ENCODE data around the gene TTYH2.

TTYH2 gene

DNA sequence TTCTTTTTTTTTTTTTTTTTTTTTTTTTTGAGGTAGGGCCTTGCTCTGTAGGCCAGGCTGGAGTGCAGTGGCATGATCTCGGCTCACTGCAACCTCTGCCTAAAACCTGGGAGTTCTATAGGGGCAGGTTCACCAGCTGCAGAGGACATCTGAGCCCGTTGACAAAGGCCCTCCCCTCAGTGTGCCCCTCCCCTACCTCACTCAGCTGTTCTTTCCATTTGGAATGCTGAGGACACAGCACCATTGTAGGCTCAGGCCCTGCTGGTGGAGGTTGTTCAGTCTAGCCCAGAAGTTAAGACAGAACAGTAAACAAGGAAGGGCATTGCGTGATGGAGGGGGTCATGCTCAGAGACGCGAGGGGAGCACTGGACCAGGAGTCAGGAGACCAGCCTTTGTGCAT is 90.8 kb downstream of the TTYH2 start:
- H3K27me3 ChIP-seq (ENCODE audit: insufficient read depth, low read length): peaks cover 3% of the 10 kb centered on the region; the same call in 1 of the 2 replicates
- H3K27ac ChIP-seq (ENCODE audit: low read depth, low read length): no peak overlapping the region
- H3K4me3 ChIP-seq (ENCODE audit: low read depth, low read length): no peak overlapping the region
- no peaks in the 10 kb centered on the region for H3K4me1 ChIP-seq (ENCODE audit: control insufficient read depth, insufficient read depth, low read length, unreplicated experiment)
- H3K36me3 ChIP-seq (ENCODE audit: insufficient read depth, low read length): no peaks in the 10 kb centered on the region
- no peak overlapping the region for H2AFZ ChIP-seq (ENCODE audit: low read length, unreplicated experiment)
- H3K79me2 ChIP-seq (ENCODE audit: control insufficient read depth, insufficient read depth, low read length, unreplicated experiment): no peaks in the 10 kb centered on the region

DNA sequence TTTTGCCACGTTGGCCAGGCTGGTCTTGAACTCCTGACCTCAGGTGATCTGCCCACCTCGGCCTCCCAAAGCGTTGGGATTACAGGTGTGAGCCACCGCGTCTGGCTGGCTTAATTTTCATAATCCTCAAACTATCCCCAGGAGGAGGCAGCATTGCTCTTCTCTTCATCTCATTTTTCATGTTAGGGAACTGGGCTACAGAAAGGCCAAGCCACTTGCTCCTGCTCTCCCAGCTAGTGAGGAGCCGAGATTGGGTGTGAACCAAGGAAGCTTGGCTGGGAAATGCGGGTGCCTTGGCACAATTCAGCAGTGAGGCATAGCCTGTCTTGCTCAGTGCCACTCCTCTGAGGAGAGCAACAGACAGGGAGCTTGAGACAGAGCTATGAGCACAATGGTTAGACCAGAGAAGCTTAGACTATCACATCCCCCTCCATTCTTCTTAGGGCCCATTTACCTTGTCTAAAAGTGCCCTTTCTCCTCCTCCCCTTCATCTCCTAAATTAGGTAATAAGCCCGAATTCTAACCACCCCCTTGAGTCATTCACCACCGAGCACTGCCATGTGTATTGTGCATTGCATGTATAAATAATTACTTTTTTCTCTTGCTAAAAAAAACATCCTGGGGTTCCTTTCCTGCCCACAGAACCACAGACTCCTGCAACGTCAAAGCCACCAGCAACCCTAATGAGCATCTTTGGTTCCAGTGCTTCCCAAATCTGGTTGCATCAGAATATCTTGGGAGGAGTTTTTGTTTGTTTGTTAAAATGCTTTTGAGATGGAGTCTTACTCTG is 92.7 kb downstream of the TTYH2 start:
- H3K27me3 ChIP-seq (ENCODE audit: insufficient read depth, low read length): peaks cover 4% of the 10 kb centered on the region; the same call in 1 of the 2 replicates
- H3K27ac ChIP-seq (ENCODE audit: low read depth, low read length): no peak overlapping the region
- no peaks in the 10 kb centered on the region for H3K79me2 ChIP-seq (ENCODE audit: control insufficient read depth, insufficient read depth, low read length, unreplicated experiment)
- no peaks in the 10 kb centered on the region for H3K36me3 ChIP-seq (ENCODE audit: insufficient read depth, low read length)
- no peak overlapping the region for H2AFZ ChIP-seq (ENCODE audit: low read length, unreplicated experiment)
- no peaks in the 10 kb centered on the region for H3K4me1 ChIP-seq (ENCODE audit: control insufficient read depth, insufficient read depth, low read length, unreplicated experiment)
- H3K4me3 ChIP-seq (ENCODE audit: low read depth, low read length): no peak overlapping the region

DNA sequence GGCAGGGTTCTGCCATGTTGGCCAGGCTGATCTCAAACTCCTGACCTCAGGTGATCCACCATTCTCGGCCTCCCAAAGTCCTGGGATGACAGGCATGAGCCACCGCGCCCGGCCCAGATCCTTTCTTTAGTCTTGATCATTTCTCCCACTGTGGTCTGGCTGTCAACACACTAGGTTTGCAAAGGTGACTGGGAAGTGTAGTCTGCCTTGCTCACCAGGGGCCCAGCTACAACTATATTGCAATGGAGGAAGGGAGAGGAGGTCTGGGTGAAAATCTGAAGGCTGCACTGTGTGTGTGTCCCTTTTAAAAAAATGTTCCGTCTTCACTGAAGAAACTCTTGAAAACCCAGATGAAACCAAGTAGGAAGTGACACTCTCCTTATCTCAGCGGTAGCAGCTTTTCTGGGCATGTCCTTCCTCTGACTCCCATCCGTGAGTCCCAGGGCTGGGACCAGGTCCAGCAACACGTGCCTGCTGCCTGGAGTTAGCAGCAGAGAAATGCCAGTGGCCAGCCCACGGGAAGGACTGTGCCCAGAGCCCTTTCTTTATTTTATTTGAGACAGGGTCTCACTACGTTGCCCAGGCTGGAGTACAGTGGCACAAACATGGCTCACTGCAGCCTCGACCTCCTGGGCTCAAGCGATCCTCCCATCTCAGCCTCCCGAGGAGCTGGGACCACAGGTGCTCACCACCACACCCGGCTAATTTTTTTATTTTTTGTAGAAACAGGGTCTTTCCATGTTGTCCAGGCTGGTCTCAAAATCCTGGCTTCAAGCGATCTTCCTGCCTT is 94.8 kb downstream of the TTYH2 start:
- no peak overlapping the region for H2AFZ ChIP-seq (ENCODE audit: low read length, unreplicated experiment)
- no peak overlapping the region for H3K27ac ChIP-seq (ENCODE audit: low read depth, low read length)
- no peaks in the 10 kb centered on the region for H3K4me1 ChIP-seq (ENCODE audit: control insufficient read depth, insufficient read depth, low read length, unreplicated experiment)
- peaks cover 4% of the 10 kb centered on the region; the same call in 1 of the 2 replicates for H3K27me3 ChIP-seq (ENCODE audit: insufficient read depth, low read length)
- no peak overlapping the region for H3K4me3 ChIP-seq (ENCODE audit: low read depth, low read length)
- no peaks in the 10 kb centered on the region for H3K36me3 ChIP-seq (ENCODE audit: insufficient read depth, low read length)
- H3K79me2 ChIP-seq (ENCODE audit: control insufficient read depth, insufficient read depth, low read length, unreplicated experiment): no peaks in the 10 kb centered on the region

DNA sequence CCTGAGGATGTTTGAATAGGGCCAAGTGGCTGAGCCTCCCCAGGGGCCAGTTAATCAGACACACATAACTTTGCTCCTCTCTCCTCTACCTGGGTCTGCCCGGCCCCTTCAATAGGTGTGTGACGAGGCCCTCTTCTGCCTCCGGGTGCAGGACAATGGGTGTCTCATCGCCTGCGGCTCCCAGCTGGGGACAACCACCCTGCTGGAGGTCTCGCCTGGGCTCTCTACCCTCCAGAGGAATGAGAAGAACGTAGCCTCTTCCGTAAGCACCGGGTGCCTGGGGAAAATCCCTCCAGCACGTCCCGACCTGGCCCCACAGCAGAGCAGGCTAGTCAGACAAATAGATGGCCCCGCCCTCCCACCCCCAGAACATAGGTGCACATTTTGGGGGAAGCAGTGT is 96.5 kb downstream of the TTYH2 start:
- Histone ChIP-seq H3K27ac (ENCODE audit: low read depth, low read length) (no peak overlapping the region), H3K36me3 (ENCODE audit: insufficient read depth, low read length) (no peaks in the 10 kb centered on the region), H2AFZ (ENCODE audit: low read length, unreplicated experiment) (no peak overlapping the region), H3K79me2 (ENCODE audit: control insufficient read depth, insufficient read depth, low read length, unreplicated experiment) (no peaks in the 10 kb centered on the region), H3K27me3 (ENCODE audit: insufficient read depth, low read length) (peaks cover 4% of the 10 kb centered on the region; the same call in 1 of the 2 replicates), H3K4me1 (ENCODE audit: control insufficient read depth, insufficient read depth, low read length, unreplicated experiment) (no peaks in the 10 kb centered on the region), H3K4me3 (ENCODE audit: low read depth, low read length) (no peak overlapping the region)
